Measurements from ENCODE around the gene SLC45A3. TPM values are rescaled to one million over a fixed set of nuclear protein-coding genes. Genes with fewer than 3 reads are reported as not detected.

The SLC45A3 gene
- total and polyA plus RNA-seq, 2 of the 4 experiments (the other 2 are of a cell fraction): 1.4 to 2.5 TPM

DNA sequence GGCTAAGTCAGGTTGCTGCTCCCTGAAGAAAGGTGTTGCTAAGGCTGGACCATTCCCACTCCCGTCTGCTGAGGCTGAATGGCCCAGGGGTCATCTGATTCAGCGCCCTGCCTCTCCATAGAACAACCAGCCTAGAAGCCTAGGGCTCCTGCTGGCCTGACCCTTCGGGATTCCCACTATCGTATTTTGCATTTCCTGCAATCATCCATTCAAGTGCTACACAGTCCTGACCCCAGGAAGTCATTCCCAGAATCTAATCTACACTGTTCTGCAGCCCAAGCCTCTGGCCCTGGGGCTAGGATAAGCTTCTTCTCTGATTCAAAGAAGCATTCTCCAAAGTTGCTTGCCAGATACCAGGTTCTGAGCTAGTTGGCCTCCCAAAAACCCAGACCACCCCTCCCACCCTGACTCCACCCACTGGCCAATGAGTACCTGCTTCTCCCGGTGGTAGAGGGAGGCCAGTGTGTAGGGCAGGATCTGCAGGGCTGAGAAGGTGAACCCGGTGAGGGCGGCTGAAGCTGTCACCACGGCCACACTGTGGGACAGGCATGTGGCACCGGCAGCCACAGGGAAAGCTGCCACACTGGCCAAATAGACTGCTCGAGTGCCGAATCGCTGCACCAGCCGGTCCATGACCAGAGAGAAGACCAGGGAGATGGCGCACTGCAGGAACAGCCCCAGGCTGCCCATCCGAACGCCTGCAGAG, 18.7 kb downstream of the SLC45A3 start:
- H3K4me2 ChIP-seq (ENCODE audit: low read depth, low read length): no peak overlapping the region
- in situ Hi-C loops (cut with MboI; ENCODE audit: low sequenced_read_pairs): loop anchor here (25.0 kb wide), 2 partner anchors 251 to 451 kb away; partner anchors contain the start of gene AVPR1B
- H4K91ac ChIP-seq (ENCODE audit: insufficient read depth, low read depth, low read length): no peak overlapping the region
- ChIA-PET CTCF (interaction anchor here (1.1 to 9.3 kb wide), 2 partner anchors 71 to 316 kb away, joined by 3 to 156 read pairs; no protein-coding TSS in a partner anchor), POLR2A (ENCODE audit: unreplicated experiment) (no interaction called here)
- no peak overlapping the region for H3K27ac ChIP-seq (ENCODE audit: insufficient read depth, low read length)
- no peak overlapping the region for H2BK20ac ChIP-seq (ENCODE audit: low read depth, low read length)
- no peak overlapping the region for H3K56ac ChIP-seq (ENCODE audit: extremely low read depth, insufficient read depth, low read length)
- H3K18ac ChIP-seq (ENCODE audit: low read depth, low read length): no peak overlapping the region
- H2AK5ac ChIP-seq (ENCODE audit: low read depth, low read length): no peak overlapping the region
- no peak overlapping the region for H2BK15ac ChIP-seq (ENCODE audit: low read depth, low read length)
- H4K8ac ChIP-seq (ENCODE audit: low read depth in 2 of 2, low read length in 2 of 2): no peak overlapping the region
- ATAC-seq (ENCODE audit: low read depth) (no peak), DNase-seq (no peak)
- peaks cover 7% of the 10 kb centered on the region for H3K4me1 ChIP-seq (ENCODE audit: control insufficient read depth, insufficient read depth, low read length)
- H3K4ac ChIP-seq (ENCODE audit: low read depth, low read length): no peak overlapping the region
- 79% methylated on average over 13 of the region's 16 CpGs; no CpG with 5 or more reads in 1 of the 2 experiments for WGBS, 2 experiments (ENCODE audit: extremely low coverage in 2 of 2, insufficient read length in 1 of 2)
- dilution Hi-C loops (cut with HindIII; ENCODE audit: low sequenced_read_pairs, unreplicated experiment): no loop called here
- BruUV-seq (replicated peaks): no TSS peak
- no peaks in the 10 kb centered on the region for H3K9me3 ChIP-seq (ENCODE audit: control insufficient read depth, insufficient read depth, low read length)
- H3K4me3 ChIP-seq (ENCODE audit: insufficient read depth, low read depth, low read length): no peak overlapping the region
- no peak overlapping the region for H3K14ac ChIP-seq (replicated peaks; ENCODE audit: low read depth, low read length)
- no peaks in the 10 kb centered on the region for H3K27me3 ChIP-seq (ENCODE audit: control insufficient read depth, insufficient read depth, low read length)
- no peak overlapping the region for H4K5ac ChIP-seq (ENCODE audit: low read depth, low read length)
- H3K9ac ChIP-seq (ENCODE audit: low read depth, low read length): no peak overlapping the region
- H2AK9ac ChIP-seq (replicated peaks; ENCODE audit: low read depth, low read length, poor library complexity): no peak overlapping the region
- intact Hi-C loops (cut with micrococcal nuclease): no loop called here
- no peaks in the 10 kb centered on the region; the same call in 1 of the 2 replicates for H3K9me1 ChIP-seq (ENCODE audit: insufficient read depth, low read length)
- H2BK120ac ChIP-seq (ENCODE audit: low read depth, low read length): no peak overlapping the region
- peaks cover 0 to 3% of the 10 kb centered on the region in 2 experiments; a peak in 1 of 4 replicates for H3K79me1 ChIP-seq (ENCODE audit: low read depth in 1 of 2, low read length in 2 of 2)
- H2AFZ ChIP-seq (replicated peaks; ENCODE audit: low read length, poor library complexity): peak overlapping the region; percentile 45
- H2BK5ac ChIP-seq (ENCODE audit: low read depth, low read length, poor library complexity, severe bottlenecking): no peak overlapping the region
- H3K36me3 ChIP-seq (ENCODE audit: control insufficient read depth, insufficient read depth, low read length): no peaks in the 10 kb centered on the region
- no peak for TF ChIP-seq RCOR1 (IDR thresholded peaks at IDR 0.05; ENCODE audit: insufficient replicate concordance, low read length)
- H4K20me1 ChIP-seq (ENCODE audit: insufficient read depth, low read length): no peaks in the 10 kb centered on the region; the same call in 1 of the 2 replicates
- H3K23ac ChIP-seq (ENCODE audit: low read depth, low read length): no peak overlapping the region

Measured in IMR-90 (cell line).